GM15510 (cell line): ENCODE results near the gene LOC128125822.

Experiments
- POLR2A ChIP-seq: IDR thresholded peaks from 3 replicates; pipeline ENCODE4 v1.6.1; 2011; ENCODE audit warnings: borderline replicate concordance; ENCODE audit not compliant: insufficient read length; ENCODE audit errors: extremely low read depth

The LOC128125822 gene

GRCh38 chr6:63572044-63572746 lies at the start of gene LOC128125822, which contains the start of gene PTP4A1:
Gene LOC128125822, plus strand, starts transcription at chr6:63572480.
Gene PTP4A1, plus strand, starts transcription at chr6:63572480. Its CDS starts 4,401 bp downstream, at chr6:63576881.
- TF ChIP-seq POLR2A = peak; percentile 80

- TF ChIP-seq POLR2A = no peak
Measured at GRCh38 chr6:63523630-63524029, 48.6 kb upstream of the LOC128125822 start.

DNA sequence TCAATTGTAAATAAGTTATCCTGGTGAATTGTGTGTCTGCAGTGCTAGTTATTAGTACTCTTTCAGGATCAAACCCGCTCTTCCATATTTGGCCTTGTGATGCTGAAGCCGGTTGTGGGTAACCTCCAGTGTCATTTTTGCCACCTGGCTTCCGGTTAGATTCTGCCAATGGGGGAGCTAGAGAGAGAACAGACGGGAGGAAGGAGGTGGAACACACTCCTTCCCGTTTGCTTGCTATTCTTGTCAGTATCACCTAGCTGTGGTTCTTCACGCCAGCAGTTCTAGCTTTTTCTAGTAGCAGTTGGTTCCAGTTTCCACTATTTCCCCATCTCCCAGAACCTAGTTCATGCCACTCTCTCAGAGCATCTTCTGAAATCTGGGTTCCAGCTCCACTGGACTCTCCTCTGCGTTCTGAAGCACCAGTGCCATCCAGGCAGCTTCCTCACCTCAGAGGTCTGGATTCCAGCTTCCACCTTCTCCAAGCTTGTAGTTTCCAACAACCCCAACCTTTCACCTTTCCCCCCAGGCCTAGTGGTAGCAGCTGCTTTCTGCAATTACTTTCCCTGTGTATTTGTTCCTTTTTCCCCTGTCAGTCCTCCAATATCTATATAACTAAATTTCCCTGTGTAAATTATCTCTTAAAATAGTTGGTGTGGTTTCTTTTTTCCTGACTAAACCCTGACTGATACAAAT lies 46.9 kb upstream of the LOC128125822 start:
- no peak for TF ChIP-seq POLR2A

GRCh38 chr6:63526931-63527330 lies 45.3 kb upstream of the LOC128125822 start:
- TF ChIP-seq POLR2A = no peak

DNA sequence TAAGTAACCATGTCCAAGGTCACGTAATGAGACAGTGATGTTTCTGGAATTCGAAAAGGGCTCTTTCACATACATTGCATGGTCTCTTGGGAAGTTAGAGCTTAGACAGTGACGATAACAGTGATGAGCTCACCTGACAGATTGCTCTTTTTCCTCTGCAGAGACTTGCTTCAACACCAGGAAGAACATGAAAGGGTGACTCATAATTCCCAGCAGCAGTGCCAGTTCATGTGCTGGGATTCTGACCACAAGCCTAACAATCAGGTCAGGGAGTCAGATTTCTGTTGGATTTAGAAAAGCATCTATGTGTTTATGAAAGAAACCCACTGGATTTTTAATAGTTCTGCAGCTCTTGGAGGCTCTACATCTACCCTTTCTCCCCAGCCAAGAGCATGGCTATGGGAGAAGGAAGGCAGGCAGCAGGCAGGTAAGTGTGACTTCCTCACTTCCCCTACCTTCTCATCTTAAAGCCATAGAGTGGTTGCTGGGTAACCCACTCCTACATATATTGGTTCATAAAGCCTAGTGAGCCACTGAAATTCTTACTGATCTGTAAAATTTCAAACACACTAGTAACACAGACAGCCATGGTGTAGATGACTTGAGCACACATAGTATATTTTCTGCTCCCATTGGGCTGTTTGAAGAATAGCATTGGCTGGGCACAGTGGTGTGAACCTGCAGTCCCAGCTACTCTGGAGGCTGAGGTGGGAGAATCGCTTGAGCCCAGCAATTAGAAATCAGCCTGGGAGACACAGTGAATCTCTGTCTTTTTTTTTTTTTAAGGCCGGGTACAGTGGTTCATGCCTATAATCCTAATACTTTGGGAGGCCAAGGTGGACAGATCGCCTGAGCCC lies 44.4 kb upstream of the LOC128125822 start:
- TF ChIP-seq POLR2A = no peak

DNA sequence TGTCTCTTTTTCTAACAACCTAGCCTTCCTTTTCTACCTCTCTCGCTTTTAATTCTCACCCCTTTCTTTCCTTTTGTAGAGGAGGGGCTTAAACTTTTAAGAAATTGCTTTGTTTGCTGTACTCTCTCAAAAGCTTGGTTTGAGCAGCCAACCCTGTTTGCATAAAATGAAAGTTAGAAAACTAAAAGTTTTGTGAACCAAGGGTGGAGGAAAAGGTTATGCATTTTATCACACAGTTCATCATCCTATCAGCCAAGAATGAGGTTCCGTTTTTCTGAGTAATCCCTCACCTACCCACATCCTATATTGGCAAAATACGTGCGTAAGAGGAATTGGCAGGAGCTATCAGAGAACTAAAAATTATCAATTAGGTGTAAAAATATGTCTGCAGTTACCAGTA lies 42.8 kb upstream of the LOC128125822 start:
- no peak for TF ChIP-seq POLR2A

DNA sequence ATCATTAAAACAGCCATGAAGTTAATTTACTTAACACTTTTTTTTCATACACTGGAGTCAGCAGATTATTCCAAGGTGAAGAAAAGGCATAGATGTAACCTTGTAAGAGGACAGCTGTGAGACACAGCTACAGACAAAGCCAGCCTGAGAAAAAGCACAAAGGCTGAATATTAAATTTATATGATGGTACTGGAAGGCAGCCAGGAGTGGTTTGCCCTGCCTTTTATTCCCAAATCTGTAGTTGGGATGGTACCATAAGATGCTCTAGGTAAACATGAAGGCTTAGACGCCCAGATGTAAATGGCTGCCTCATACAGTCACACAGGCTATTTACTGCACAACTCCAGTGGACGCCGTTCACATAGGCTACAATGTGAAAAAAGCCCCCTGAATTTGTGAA lies 42.1 kb upstream of the LOC128125822 start:
- no peak for TF ChIP-seq POLR2A

- no peak for TF ChIP-seq POLR2A
Measured at GRCh38 chr6:63530991-63531390, 41.3 kb upstream of the LOC128125822 start.

DNA sequence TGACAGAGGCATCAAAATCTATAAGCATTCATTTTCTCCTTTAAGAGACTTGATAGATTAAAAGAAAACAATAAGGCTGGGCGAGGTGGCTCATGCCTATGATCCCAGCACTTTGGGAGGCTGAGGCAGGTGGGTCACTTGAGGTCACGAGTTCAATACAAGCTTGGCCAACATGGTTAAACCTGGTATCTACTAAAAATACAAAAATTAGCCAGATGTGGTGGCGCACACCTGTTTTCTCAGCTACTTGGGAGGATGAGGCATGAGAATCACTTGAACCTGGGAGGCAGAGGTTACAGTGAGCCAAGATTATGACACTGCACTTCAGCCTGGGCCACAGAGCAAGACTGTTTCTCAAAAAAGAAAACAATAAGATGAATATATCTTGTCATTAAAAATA lies 39.3 kb upstream of the LOC128125822 start:
- TF ChIP-seq POLR2A = no peak

GRCh38 chr6:63533952-63534351 lies 38.3 kb upstream of the LOC128125822 start:
- no peak for TF ChIP-seq POLR2A

DNA sequence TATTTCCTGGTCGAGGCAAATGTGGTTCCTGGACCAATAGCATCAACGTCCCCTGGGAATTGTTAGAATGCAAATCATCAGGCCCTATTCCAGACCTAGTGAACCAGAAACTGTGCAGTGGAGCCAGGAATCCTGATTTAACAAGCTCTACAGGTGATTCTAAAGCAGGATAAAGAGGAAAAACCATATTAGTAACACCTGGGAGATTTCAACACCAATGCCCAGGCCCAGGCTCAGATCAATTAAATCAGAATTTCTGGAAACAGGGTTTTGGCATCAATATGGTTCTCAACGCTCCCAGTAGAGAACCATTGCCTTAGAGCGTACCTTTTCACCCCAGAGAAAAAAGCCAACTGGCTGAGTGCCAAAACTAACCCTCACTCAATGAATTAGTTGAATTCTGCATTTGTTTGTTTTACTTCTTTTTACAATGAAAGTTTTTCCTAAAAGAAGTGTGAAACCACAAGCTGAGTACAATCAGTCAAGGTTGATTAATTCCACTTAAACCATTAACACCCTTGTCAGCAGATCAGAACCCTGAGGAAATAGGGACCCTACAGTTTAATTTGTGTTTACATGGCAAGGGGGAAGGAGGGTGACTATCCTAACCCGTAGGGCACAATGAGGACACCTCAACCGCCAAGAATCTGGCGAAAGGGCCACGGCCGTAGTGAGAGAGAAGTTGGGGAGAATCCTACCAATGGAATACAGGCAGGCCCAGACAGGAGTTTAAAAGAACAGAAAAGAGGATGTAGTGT lies 34.9 kb upstream of the LOC128125822 start:
- TF ChIP-seq POLR2A = no peak

DNA sequence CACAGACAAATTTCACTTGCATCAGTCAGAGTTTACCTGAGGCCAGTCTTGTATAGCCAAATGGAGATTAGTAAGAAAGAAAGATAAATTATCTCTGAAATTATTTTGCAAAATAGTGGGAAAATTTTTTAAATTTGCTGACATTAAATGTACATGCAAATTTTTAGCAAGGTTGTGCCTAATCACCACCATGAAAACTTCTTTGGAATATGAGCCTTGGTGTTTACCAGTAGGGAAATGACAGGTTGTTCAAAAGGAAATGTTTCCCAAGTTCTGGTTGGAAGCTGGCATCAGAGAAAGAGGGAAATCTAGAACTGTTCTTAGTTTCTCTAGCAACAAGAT lies 34.4 kb upstream of the LOC128125822 start:
- TF ChIP-seq POLR2A = no peak

GRCh38 chr6:63538550-63538949 lies 33.7 kb upstream of the LOC128125822 start:
- no peak for TF ChIP-seq POLR2A

- TF ChIP-seq POLR2A = no peak
Measured at GRCh38 chr6:63543001-63543400, 29.3 kb upstream of the LOC128125822 start.

DNA sequence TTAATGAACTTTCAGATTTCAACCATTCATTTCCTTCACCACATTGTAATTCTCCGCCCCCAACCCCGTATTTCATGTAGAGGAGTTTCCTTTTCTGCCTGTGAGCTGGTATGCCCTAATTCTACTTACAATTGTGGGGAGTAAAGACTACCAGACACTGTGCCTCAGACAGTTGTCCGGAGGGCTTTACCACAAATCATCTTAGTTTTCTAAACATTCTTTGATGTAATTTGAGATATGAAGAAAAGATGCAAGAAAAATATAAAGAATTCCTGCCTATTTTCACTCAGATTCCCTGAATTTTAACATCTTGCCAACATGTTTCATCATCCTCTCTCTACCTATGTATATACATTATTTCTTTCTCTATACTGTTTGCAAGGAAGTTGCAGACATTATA lies 28.3 kb upstream of the LOC128125822 start:
- no peak for TF ChIP-seq POLR2A

DNA sequence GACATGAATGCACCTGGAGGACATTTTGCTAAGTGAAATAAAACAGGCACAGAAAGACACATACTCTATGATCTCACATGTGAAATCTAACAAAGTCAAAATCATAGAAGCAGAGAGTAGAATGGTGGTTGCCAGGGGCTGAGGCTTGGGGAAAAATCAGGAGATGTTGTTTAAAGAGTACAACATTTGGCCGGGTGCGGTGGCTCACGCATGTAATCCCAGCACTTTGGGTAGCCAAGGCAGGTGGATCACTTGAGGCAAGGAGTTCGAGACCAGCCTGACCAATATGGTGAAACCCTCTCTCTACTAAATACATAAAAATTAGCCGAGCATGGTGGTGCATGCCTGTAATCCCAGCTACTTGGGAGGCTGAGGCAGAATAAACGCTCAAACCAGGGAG lies 26.0 kb upstream of the LOC128125822 start:
- no peak for TF ChIP-seq POLR2A

DNA sequence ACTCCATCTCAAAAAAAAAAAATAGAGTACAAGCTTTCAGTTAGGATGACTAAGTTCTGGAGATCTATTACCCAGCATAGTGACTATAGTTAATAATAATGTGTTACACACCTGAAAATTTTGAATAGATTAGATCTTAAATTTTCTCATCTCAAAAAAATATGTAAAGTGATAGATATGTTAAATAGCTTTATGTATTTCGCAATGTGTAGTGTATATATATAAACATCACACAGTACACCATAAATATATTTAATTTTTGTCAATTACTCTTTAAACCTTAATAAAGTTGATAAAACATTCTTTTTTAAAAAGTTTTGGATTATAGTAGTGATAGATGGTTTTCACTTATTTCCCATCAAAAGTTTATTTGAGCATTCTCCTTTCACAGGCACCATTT lies 25.6 kb upstream of the LOC128125822 start:
- no peak for TF ChIP-seq POLR2A
